IPS DF 19.7 (cell line): Measurements from ENCODE around the gene TNNC2.
"Not testable (repeated sequence)": the region's sequence is repeated elsewhere in the genome, so short reads cannot be mapped to it uniquely, and the experiment has no call there.

Experiments
- DNase-seq: peaks from one replicate; pipeline ENCODE4 v3.0.0-alpha.2; 2013; ENCODE audit warnings: low read depth, low spot score

TNNC2 gene

DNA sequence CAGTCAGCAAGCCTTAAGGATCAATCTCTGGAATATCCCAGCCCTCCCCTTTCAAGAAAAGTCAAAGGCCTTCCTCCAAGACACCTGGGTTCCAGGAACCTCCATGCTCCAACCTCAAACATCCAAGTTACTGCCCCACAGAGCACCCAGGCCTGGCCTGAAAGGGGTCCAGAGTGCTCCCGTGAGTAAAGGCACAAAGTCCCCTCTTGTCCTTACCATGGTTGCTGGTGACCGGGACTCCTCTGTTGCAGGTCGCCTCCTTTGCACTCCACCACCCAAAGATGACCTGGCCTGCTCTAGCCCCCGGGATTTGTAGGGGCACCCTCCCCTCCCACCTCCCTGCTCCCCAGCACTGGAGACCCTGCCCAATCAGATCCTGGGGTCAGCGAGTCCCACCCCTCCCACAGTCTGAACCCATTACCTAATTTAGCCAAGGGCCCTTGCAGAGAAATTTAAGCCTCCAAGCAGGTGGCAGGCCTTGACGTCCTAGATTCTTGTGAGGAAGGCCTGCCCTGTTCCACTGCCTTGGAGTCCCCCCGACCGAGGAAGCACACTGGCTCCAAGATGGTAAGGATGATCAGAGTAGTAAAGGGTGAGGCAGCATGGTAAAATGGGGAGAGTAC is at the start of gene TNNC2:
Gene TNNC2, minus strand, starts transcription at position 283 of the 623 bp plus-strand sequence. Its CDS starts 64 bp downstream, at position 219.
- no peak for DNase-seq

DNA sequence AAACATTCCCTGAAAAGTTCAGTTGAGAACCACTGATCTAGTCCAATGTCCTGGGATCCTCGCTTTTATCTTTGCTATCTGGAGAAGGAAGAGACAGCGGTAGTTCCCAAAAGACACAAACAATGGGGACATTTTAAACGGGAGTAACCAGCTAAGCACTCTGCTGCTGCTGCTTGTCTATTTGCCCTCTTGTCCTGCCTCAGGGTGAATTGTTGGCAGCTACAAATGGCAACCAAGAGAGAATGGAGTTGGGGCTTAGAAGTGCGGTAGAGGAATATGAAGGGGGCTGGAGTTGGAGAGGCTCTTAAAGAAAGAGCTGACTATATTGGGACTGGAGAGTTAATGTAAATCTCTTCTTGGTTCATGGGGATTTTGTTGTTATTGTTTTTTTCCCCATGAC is 47.5 kb upstream of the TNNC2 start:
- DNase-seq = no peak

DNA sequence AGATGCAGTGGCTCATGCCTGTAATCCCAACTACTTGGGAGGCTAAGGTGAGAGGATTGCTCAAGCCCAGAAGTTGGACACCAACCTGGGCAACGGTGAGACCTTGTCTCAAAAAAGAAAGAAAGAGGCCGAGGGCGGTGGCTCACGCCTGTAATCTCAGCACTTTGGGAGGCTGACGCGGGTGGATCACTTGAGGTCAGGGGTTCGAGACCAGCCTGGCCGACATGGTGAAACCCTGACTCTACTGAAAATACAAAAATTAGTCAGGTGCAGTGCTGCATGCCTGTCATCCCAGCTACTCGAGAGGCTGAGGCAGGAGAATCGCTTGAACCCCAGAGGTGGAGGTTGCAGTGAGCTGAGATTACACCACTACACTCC is 47.0 kb upstream of the TNNC2 start:
- DNase-seq = not testable (repeated sequence)

DNA sequence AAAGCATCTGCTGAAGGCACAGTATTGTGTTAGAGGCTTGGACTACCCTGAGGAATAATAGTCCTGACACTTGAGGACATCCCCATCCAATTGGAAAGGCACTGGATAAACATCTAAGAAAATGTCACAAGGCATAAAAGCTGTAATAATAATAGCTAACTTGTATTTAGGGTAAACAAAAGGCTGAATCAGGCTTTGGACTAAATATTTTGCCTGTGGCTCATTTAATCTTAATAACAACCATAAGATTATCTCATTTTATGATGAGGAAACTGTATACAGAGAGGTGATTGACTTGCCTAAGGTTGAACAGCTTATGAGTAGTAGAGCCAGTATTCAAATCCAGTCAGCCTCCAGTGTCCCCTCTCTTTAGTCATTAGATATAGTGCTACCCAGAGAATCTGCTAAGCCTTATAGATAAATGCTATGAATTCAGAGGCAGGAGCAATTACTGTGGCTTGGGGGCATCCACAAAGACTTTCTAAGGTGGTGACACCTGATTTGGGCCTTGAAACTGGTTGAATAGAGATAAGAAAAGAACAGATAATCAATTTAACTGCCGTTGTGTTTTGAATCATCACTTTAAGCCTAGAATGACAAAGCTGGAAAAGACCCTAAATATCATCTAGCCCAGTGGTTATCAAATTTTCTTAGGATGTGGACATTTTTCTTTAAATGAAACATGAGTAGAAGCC is 46.4 kb upstream of the TNNC2 start:
- no peak for DNase-seq

DNA sequence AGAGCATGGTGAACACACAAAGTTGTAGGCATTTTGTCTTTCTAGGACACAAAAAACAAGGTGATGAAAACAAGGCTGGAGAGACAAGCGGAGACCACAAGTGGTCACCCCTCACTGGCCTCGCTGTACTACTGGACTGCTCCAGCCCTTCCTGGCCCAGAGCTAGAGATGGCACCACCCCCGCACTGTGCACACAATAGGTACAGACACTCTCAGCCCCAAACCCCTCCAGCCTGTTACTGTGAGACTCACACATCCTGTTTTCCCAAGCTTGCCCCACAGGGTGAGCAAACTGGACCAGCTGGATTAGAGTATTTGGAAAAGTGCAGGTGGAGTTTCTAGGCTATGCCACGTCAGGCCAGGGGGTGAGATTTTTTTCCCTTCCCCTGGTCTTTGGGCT is 45.5 kb upstream of the TNNC2 start:
- no peak for DNase-seq

DNA sequence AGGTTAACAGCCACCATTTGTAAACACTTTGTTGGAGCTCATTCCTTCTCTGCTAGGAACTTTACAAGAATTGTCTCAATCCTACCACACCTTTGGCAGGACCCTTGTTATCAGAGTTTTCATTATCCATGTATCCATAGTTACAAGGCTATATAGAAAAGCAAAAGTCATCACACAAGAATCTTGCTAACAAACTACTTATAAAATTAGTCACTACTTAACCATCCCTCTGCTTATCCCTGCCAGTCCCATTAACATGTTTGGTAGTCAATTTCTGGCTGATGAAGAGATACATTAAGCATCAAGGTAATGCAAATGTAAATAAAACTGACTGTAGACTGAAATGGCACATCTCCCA is 40.7 kb upstream of the TNNC2 start:
- no peak for DNase-seq

DNA sequence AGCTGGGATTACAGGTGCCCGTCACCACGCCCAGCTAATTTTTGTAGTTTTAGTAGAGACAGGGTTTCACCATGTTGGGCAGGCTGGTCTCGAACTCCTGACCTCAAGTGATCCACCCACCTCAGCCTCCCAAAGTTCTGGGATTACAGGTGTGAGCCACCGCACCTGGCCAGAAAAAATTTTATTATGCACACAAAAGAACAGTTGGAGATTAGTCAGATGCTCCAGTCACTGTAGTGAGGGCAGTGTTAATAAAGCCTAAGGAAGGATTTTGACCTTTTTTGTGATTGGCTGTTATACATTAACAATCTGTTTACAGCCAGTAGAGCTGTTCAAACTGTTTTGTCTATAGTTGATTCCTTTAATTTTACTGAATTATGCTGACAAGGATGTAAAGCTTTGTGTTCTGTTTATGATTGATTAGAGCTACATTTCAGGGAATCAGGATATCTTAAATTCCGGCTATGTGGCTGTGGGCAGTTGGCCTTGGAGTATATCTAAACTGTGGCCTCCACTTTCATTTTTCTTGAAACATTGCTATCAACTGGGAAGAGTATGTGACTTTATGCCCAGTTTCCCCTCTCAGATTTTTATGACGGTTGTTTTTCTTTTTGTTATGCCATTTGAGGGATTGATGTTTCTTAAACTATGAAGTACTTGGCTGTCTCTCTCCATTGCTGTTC is 40.2 kb upstream of the TNNC2 start:
- DNase-seq = no peak

DNA sequence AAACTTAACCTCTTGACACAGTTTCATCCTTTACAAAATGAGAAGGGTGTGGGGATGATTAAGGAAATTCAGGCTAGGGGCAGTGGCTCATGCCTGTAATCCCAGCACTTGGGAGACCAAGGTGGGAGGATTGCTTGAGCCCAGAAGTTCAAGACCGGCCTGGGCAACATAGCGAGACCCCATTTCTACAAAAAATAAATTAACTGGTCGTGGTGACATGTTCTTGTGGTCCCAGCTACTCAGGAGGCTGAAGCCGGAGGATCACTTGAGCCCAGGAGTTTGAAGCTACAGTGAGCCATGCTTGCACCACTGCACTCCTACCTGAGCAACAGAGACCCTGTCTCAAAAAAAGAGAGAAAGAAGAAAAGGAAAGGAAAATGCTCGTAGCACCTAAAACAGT is 39.3 kb upstream of the TNNC2 start:
- no peak for DNase-seq

DNA sequence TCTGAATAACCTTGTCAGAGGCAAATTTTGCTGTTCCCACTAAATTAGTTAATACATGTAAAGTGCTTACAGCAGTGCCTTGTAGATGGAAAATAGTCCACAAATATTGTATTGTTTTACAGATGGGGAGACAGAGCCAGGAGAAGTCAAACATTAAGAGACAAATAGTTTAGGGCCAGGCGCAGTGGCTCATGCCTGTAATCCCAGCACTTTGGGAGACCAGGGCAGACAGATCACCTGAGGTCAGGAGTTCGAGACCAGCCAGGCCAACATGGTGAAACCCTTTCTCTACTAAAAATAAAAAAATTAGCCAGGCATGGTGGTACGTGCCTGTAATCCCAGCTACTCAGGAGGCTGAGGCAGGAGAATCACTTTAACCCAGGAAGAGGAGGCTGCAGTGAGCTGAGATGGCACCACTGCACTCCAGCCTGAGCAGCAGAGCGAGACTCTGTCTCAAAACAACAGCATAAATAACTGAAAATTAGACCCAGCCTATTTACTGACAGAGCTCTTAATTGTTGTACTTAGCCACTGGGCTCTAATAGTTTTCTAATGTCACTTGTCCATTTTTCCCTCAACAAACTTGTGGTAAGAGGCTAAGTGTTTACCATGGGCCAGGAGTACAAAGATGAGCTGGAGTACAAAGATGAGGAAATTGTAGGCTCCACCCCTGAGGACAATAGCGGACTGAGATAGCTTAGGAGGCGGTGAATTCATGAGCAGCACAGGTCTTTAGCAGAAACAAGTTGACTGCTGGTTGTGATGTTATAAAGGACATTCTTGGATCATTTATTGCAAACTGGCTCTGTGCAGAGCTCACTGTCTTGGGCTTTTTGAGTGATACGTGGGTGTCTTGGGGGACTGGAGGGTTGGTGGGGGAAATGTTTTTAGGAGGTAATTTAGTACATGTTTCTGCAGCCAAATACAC is 36.7 kb upstream of the TNNC2 start:
- DNase-seq = no peak

DNA sequence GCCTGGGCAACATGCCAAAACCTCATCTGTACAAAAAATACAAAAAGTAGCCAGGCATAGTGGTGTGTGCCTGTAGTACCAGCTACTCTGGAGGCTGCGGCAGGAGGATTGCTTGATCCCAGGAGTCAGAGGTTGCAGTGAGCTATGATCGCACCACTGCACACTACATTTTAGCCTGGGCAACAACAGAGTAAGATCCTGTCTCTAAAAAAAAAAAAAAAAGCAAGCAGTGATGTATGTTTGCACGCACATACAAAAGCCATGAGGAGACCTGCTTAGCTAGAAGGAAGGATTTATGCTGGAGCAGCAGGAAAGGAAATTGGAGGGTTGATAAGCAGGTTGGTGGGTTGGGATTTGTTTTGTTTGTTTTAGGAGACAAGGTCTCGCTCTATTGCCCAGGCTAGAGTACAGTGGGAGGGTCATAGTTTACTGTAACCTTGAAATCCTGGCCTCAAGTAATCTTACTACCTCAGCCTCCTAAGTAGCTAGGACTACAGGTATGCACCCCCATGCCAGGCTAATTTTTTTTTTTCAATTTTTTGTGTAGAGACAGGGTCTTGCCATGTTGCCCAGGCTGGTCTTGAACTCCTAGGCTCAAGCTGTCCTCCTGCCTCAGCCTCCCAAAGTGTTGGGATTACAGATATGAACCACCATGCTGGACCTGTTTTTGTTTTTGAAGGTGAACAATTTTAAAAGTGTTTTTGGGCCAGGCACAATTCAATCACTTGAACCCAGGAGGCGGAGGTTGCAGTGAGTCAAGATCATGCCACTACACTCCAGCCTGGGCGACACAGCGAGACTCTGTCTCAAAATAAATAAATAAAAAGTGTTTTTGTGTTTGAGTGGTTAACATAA is 34.3 kb upstream of the TNNC2 start:
- no peak for DNase-seq

DNA sequence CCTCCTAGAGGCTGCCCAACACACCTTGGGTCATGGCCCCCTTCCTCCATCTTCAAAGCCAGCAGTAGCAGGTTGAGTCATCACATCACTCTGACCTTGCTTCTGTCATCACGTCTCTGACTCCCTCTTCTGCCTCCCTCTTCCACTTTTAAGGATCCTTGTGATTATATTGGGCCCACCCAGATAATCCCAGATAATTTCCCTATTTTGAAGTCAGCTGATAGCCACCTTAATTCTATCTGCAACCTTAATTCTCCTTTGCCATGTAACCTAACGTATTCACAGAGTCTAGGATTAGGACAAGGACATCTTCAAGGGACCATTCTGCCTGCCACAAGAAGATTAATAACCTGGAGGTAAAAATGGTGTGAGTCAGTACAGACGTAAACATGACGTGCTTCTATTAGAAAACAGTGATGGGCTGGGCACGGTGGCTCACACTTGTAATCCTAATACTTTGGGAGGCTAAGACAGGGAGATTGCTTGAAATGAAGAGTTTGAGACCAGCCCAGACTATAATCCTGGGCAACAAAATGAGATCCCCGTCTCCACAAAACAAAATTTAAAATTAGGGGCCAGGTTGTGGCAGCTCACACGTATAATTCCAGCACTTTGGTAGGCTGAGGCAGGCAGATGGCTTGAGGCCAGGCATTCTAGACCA is 33.6 kb upstream of the TNNC2 start:
- no peak for DNase-seq

DNA sequence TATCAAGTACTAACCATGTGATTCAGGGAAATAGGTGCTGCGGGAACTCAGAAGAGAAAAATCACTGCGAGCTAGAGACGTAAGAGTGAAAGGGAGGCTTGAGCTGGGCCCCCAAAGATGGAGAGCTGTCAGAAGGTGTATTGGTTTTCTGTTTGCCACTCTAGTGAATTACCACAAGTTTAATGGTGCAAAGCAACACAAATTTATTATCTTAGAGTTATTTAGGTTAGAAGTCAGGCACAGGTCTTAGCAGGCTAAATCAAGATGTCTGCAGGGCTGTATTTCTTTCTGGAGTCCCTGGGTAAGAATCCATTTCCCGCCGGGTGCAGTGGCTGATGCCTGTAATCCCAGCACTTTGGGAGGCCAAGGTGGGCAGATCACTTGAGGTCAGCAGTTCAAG is 32.8 kb upstream of the TNNC2 start:
- DNase-seq = no peak

DNA sequence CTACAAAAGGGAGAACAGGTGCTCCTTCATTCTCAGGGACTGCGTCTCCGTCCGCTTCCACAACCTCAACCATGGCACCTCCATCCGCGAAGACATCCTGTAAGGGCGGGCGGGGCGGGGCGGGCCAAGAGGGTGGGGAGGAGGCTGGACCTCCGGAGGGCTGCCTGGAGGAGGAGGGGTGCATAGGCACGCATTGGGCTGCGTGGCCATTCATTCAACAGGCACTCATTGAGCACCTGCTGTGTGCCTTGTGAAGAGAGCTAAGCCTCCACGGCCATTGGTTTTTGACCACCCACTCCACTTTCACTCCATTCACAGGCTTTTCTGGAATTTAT is 30.7 kb upstream of the TNNC2 start:
- DNase-seq = no peak

DNA sequence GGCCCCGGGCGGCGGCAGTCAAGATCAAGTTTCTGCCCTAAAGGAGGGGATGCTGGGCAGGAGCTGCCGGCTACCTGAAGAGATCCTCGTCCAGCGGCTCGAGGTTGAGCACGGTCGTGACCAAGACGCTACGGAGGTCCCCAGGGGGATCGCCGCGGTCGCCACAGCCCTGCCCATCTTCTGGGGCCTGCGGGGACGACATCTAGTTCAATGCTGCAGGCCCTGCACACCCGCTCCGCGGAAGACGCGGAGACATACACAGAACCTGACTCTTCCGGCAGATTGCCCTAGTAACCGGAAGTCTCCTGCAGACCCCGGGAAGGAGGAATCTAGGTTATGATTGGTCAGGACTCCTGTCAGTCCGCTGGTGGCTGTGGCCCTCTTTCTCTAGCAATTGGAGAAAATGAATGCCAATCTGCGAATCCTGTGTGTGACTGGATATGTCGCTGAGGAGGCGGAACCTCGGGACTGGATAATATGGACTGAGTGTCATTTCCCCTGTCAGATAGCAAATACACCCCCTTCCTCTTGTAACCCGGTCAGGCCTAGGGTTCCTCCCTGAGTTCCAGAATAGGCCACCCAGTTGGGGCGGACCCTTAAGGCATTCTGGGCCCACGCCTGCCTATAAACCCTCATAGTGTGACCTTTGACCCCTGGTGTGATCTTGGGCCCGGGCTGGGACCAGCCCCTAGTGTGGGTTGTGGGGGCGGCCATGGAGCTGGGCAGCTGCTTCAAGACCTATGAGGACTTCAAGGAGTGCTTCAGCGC is 30.2 kb upstream of the TNNC2 start, which contains the start of the genes ACOT8 and ZSWIM3:
Gene ACOT8, minus strand, starts transcription at position 279 of the 768 bp plus-strand sequence. Its CDS starts 77 bp downstream, at position 202.
Gene ZSWIM3, plus strand, starts transcription at position 501 of the 768 bp plus-strand sequence. Its CDS starts 212 bp downstream, at position 713.
- DNase-seq = peak; percentile 100

DNA sequence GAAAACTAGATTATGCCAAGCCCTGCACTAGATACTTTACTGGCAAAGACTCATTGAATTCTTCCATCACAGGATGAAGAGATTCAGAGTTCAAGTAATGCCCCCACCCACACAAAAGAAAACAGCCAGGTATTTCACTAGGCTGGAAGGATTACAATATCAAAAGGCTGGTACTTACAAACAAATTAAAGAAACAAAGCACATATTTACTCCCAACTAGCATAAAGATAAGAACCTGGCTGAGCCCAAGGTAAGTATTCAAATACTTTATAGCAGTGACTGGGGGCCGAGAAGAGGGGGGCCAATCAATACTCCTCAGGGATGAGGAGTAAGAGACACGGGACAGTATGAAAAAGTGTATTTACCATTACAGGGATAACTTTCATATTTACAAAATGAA is 26.4 kb upstream of the TNNC2 start:
- DNase-seq = no peak

DNA sequence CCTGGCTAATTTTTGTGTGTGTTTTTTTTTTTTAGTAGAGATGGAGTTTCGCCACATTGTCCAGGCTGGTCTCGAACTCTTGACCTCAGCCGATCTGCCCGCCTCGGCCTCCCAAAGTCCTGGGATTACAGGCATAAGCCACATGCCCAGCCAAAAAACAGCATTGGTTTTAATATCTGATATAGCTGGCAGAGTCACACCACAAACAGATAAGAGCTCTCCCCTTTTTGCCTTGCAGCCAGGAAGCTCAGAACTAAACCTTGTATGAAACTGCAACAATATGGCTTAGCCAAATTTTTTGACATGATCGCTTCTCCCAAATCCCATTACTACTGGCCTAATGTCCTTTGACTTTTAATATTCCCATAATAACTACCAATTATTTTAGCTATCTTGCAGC is 25.2 kb upstream of the TNNC2 start:
- no peak for DNase-seq

DNA sequence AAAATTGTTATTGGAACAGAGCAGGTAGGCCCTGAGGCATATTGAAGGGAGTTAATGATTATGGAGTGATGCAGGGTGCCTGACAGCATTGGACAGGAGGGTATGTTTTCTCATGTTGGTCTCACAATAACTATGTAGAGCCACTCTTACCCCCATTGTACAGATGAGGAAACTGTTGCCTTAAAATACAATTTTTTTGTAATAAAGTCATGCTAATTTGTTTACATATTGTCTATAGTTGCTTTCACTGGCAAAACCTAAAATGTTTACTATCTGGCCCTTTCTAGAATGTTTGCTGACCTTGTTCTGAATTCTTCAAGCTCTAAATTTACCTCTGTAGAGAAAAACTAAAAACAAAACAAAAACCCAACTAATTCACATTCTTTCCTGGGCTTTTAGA is 24.4 kb upstream of the TNNC2 start:
- no peak for DNase-seq

DNA sequence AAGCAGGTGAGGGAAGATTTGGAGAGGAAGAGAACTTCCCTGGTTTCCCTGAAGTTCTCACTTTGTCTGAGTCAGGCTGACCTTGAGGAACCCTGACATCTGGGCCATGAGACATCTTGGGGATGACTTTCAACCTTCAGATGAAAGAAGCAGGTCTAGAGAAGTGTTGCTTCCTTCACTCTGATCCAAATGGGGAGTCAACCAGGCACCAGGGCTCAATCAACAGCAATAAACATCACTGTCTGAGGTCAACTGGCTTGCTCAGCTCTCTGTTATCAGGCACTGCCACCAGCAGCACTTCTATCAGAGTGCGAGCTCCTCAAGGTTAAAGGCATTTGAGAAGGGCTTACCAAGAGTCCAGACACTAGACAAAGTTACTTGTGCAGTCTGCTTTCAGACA is 23.8 kb upstream of the TNNC2 start:
- DNase-seq = no peak

DNA sequence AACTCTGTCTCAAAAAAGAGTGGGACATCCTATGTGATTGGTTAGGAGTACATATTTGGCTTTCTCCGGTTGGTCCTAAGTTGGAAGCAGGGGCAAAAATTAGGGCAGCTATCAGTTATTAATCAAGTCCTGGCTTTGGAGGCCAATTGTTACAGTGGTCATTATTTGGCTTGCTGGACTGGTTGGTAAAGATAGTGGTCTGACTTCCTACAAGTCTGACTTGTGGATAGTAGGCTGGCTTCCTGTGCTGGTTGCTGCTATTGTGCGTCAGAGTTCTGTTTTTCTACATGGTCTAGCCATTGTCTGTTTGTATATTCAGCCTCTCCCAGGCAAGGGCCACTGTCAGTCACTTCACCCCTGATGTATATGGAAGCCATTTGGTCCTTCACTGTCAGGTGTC is 23.1 kb upstream of the TNNC2 start:
- no peak for DNase-seq
